HFF-Myc (cell line): ENCODE data around the gene COPS7A.
A peak's percentile ranks its signal among the peaks of the same experiment; 100 is the strongest.

Experiments used
- DNase-seq: peaks from one replicate; pipeline ENCODE4 v3.0.0-alpha.2; 2011; ENCODE audit warnings: low read depth; ENCODE audit errors: extremely low read depth
- H3K4me3 ChIP-seq: replicated peaks from 2 replicates; pipeline ENCODE4 v1.5.1; 2011; ENCODE audit warnings: low read depth, mild to moderate bottlenecking, control low read depth, low read length
- CTCF ChIP-seq: IDR thresholded peaks from 2 replicates; pipeline ENCODE4 v1.5.1; 2012; ENCODE audit warnings: mild to moderate bottlenecking, low read depth, low read length, control low read depth; ENCODE audit errors: missing control alignments

Gene COPS7A

GRCh38 chr12:6775185-6776174 lies 51.6 kb downstream of the COPS7A start:
- no peak for TF ChIP-seq CTCF
- DNase-seq = no peak
- no peak overlapping the region for H3K4me3 ChIP-seq

GRCh38 chr12:6777386-6777785 lies 53.5 kb downstream of the COPS7A start:
- H3K4me3 ChIP-seq = no peak overlapping the region
- DNase-seq = no peak
- TF ChIP-seq CTCF = no peak

GRCh38 chr12:6778217-6778573 lies 54.3 kb downstream of the COPS7A start:
- no peak for TF ChIP-seq CTCF
- no peak for DNase-seq

GRCh38 chr12:6778574-6779550 lies 55.0 kb downstream of the COPS7A start:
- TF ChIP-seq CTCF = peak; percentile 91
- H3K4me3 ChIP-seq = peak overlapping the region; percentile 38
- peak; percentile 82 for DNase-seq

More at GRCh38 chr12:6778217-6778573, 54.3 kb downstream of the COPS7A start:
- peak overlapping the region; percentile 38 for H3K4me3 ChIP-seq

- no peak for DNase-seq
- no peak for TF ChIP-seq CTCF
- no peak overlapping the region for H3K4me3 ChIP-seq
These were observed 56.0 kb downstream of the COPS7A start for GRCh38 chr12:6779708-6780432.

GRCh38 chr12:6780573-6780972 lies 56.7 kb downstream of the COPS7A start:
- TF ChIP-seq CTCF = no peak
- no peak overlapping the region for H3K4me3 ChIP-seq
- no peak for DNase-seq
